GM19372 (cell line): ENCODE data around the gene FOXK2.
"Not testable (repeated sequence)": the region's sequence is repeated elsewhere in the genome, so short reads cannot be mapped to it uniquely, and the experiment has no call there.

Experiments used
- ATAC-seq: cut with Tn5 transposase; IDR thresholded peaks from one replicate; pipeline ENCODE4 v1.9.1; 2021; ENCODE audit warnings: mild to moderate bottlenecking, low read depth, moderate library complexity; ENCODE audit not compliant: unreplicated experiment

The FOXK2 gene

DNA sequence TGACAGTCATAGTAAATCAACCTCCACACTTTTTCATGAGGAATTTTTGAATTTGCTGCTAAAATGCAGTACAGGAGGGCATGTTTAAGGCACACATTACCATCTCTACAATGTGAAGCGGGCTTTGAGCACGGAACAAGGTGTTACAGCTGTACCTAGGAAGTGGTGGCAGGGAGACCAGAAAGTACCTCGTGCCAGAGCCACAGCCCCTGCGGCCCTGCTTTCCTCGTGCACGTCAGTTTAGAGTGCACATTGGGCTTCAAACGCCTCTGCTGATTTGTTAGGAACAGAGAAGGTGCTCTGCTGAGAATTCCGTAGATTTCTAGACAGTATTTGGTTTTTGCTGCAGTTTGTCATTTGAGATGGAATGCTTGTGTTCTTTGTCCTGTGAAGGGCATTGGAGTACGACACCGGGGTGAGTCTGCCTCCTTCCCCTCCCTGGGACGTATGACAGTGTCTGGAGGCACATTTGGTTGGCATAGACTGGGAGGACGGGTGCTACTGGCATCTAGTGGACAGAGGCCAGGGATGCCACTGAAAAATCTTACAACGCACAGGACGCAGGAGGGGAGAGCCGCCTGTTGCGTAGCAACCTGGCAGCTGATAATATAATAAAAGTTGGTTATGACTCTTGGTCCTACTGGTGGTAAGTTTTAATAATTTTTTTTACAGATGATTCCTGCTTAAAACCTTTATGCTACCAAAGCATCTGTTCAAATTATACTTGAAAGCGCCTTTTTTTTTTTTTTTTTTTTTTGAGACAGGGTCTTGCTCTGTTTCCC lies 9.1 kb downstream of the FOXK2 start:
- ATAC-seq = no peak

DNA sequence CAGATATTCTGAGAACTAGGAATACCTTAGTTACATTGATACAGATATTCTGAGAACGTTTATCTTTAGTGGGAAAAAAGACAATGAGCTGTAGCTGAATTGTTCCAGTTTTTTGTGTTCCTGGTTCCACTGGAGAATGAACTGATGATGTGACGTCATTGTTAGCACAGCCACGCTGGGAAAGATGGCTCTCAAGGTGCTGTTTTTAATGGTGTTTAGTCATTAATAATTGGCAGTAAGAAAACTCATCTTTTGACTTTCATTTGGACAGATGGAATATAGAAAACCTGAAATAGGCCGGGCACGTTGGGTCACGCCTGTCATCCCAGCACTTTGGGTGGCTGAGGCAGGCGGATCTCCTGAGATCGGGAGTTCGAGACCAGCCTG lies 10.4 kb downstream of the FOXK2 start:
- no peak for ATAC-seq

DNA sequence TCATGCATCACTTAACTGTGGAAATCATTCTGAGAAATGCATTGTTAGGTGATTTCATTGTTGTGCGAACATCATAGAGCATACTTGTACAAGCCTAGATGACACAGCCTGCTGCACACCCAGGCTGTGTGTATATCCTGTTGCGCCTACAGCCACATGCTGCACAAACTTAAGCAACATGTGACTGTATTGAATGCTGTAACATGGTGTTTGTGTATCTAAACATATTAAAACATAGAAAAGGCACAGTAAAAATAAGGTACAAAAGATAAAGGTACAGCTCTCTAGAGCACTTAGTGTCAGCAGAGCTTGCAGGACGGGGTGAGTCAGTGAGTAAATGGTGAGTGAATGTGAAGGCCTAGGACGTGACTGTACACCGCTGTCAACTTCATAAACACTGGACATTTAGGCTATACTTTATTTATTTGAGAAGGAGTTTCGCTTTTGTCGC lies 11.9 kb downstream of the FOXK2 start:
- ATAC-seq = no peak

DNA sequence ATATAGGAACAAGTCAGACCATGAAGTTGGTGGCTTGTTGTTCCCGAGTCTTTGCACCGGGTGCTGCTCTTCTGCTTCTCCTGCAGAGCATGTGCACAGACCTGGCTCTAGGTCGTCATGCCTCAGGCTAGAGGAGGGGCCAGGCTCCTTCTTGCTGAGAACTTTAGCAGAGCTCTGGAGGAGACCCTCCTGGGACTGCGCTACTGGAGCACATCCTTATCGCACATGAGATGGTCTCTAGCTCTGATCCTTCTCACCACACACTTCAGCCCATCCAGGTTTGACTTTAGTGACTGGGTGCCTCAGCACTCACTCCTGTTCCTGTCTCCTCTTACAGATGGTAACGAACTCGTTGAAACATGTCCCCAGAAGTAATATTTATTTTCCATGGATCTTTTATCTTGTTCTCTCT lies 14.9 kb downstream of the FOXK2 start:
- ATAC-seq = no peak

DNA sequence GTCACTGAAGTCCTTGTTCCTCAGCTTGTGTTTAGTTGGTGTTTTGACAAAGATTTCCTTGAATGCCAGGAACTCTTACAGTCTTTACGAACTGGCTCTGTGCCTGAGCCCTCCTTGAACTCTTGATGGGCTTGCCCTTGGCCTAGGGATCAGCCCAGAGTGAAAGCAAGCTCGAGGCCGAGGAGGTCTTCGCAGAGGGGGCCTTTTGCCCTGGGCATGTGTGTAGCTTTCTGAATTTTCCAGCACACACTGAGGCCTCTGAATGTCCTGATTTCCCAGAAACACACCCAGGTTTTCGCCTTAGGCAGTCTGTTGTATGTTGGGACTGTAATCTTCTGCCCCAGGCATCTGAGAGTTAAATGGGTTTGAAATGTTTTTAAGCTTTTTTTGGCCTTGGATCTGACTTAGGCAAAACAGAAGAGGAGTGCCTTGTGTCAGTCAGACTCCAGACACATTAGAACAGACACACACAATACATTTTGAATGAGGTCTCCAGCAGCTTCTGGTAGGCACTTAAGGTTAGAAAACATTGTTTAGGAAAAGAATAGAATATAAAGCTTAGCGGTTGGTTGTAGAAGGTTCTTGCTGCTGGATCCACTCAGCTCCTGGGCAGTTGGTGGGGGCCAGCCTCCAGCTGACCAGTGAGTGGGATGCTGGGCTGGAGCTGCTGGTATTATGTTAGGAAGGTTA lies 17.1 kb downstream of the FOXK2 start:
- ATAC-seq = no peak

DNA sequence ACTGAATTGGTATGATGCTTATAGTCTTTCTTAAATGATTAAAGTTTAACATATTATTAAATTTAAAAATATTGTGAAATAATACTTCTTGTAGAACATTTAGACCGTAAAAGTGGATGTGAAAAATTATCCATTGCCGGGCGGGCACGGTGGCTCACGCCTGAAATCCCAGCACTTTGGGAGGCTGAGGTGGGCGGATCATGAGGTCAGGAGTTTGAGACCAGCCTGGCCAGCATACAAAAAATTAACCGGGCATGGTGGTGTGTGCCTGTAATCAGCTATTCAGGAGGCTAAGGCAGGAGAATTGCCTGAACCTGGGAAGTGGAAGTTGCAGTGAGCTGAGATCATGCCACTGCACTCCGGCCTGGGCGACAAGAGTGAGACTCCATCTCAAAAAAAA lies 17.7 kb downstream of the FOXK2 start:
- not testable (repeated sequence) for ATAC-seq

DNA sequence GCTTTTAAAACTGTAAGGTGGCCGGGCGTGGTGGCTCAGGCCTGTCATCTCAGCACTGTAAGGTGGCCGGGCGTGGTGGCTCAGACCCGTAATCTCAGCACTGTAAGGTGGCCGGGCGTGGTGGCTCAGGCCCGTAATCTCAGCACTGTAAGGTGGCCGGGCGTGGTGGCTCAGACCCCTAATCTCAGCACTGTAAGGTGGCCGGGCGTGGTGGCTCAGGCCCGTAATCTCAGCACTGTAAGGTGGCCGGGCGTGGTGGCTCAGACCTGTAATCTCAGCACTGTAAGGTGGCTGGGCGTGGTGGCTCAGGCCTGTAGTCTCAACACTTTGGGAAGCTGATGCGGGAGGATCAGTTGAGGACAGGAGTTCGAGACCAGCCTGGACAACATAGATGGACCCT lies 19.5 kb downstream of the FOXK2 start:
- not testable (repeated sequence) for ATAC-seq

DNA sequence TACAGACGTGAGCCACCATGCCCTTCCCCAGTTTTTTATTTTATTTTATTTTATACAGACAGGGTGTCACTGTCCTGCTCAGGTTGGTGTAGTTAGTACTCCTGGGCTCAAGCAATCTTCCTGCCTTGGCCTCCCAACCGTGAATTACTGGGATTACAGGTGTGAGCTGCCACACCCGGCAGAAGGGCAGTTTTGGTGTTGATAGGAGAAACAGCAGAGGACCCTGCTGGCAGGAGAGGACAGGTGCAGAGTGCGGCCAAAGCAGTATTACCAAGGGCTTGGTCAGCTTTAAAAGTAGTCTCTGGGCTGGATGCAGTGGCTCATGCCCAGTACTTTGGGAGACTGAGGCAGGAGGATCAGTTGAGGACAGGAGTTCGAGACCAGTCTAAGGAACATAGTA lies 22.9 kb downstream of the FOXK2 start:
- no peak for ATAC-seq

DNA sequence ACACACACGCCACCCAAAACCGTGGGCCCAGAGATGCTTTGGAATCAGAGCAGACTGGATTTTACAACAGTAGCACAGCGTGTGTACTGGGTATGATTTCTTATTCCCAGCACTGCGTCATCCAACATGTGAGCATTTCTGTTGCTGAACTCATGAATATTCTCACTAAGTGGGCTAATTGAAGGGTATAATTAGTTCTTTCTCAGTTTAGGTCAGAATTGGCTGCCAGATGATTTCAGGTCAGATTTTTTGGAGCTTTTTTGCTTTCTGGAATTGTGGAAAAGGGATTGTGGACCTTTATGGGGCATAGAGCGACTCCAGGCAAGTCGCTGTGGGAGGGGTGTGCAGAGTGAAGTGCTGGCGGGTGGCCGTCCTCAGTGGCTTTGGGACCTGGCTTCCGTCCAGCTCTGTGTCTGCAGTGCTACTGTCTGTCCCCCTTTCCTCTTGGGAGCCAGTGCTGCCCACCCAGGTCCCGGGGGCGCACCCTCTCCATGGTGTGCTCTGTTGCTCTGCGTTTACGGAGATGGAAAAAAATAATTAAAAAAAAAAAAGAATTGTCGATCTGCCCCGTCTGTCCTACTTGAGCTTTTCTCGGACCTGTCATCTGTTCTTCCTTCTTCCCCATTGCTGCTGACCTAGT lies 25.0 kb downstream of the FOXK2 start:
- no peak for ATAC-seq

DNA sequence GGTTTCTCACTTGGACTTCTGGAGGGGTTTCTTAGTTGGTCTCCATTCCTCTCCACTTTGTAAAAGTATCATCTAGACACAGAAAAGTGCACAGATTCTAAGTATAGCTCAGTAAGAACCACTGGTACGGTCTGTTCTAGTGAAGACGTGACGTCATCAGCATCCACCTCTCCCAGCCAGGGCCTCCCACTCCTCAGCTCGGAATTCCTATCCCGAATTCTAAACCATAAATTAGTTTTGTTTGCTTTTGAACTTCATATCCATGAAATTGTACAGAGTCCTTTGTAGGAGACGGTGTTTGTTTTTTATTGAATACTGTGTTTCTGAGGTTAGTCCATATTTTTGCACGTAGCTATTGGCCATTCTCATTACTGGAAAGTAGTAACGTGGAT lies 25.5 kb downstream of the FOXK2 start:
- no peak for ATAC-seq

DNA sequence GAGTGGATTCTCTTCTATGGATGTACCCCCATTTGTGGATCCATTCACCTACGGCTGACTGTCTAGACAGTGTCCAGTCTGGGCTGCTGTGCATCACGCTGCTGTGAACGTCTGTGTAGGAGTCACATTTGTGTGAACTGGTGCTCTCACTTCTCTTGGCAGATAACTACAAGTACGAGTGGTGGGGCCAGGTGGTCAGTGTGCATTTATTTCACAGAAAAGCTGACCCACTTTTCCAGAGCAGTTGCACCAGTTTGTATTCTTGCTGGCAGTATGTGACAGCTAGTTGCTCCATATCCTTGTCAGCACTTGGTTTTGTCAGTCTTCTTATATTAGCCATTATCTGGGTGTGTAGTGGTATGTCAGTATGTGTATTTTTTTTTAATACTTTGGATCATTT lies 28.4 kb downstream of the FOXK2 start:
- no peak for ATAC-seq

DNA sequence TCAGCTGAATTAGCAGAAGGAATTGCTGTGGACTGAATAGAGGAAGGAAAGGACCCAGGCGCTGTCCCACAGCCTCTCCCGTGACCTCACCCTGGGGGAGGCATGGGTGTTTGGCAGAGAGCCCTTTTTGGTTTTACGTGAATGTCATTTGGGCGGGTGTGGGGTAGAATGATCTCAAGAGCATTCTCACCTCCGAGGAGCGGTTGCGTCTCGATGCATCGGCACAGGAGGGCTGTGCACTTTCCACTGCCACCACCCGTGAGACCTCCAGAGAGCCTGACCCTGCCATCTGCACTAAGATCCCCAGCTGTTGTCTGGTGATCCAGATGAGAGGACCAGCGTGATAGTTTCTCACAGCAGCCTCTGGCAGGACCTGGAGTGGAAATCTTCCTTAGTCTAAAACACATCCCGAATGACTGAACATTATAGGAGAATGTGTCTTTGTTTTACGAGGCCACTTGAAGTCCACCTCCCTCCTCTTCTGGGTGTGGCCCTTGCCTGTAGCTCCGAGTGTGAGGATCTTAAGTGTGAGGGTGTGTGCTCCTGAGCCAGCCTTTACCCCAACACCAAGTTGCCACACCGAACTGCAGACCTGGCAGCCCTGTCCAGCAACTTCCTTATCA lies 29.3 kb downstream of the FOXK2 start:
- no peak for ATAC-seq

DNA sequence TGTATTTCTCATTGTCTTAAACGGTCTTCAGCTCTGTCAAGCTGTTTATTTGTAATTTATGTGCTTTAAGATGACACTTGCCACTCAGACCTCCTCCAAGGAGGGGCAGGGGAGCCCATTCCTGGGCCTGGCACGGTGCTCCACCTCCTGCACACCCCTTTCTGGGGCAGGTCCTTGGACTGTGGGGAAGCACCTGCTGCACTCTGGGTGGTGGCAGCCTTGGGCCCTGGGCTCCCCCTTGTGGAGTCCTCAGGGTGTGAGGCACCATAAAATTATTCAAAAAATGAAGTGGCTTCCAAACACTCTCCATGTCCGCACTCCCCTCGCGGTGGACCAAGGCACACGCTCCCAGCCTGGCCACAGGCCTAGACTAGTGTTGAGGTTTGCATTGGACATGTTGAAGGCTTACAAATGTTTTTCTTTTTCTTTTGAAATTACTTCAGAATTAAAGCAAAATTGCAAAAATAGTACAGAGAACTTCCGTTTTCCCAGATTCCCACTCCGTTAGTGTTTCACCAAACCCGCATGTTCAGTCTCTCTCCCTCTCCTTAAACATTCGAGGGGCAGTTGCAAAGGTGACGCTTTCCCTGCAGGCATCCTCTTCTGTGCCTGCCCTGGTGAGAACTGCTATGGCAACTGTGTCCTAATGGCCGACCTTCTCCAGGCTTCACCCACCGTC lies 32.4 kb downstream of the FOXK2 start:
- peak; percentile 78 for ATAC-seq

DNA sequence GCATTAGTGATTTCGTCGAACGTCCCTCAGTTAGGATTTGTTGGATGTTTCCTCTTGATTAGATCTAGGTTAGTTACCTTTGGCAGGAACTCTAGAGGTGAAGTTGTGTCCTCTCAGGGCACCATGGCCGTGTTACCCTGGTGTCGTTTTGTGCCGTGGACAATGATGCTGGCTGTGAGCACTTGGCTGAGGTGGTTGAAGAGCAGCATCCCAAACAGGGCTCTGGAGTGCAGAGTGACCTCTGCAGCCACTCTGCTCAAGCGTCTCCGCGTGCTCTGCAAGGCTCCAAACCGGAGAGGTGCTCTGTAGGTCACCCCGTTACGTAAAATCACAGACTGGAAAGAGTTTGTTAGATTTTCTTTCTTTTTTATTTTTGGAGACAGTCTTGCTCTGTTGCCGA lies 33.0 kb downstream of the FOXK2 start:
- ATAC-seq = no peak

DNA sequence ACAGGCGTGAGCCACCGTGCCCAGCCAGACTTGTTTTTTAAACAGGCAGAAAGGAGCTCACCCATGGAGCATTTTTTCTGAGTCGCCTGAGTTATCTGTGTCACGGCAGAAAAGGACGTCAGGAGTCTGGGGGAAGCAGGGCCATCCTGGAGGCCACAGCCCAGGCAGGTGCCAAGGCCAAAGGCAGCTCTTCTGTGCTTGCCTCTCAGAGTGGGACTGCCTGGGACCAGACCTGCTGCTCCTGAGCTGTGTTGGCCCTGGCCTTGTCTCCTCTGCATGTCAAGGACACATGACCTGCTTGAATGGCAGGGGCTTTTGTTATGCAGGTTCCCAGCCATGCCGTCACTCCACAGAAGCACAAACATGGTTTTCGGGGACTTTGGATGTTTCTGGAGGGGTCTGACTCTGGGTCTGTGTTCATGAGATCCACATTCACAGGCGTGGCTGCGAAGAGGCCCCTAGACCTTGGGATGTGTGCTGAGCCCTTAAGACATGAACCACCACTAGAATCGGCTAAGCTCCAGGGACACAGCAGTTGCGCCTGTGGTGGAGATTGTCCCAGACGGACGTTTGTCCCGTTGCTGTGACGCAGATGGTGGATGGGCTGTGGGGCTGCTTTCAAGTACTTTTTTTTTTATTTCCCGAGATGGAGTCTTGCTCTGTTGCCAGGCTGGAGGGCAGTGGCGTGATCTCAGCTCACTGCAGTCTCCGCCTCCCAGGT lies 33.8 kb downstream of the FOXK2 start:
- no peak for ATAC-seq

DNA sequence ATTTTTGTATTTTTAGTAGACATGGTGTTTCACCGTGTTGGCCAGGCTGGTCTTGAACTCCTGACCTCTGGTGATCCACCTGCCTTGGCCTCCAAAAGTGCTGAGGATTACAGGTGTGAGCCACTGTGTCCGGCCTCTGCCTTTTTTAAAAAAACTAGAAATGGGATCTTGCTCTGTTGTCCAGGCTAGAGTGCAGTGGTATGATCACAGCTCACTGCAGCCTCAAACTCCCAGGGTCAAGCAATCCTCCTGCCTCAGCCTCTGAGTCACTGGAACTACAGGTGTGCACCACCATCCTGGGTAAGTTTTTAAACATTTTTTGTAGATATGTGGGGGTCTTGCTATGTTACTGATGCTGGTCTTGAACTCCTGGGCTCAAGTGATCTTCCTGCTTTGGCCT lies 38.0 kb downstream of the FOXK2 start:
- ATAC-seq = not testable (repeated sequence)

DNA sequence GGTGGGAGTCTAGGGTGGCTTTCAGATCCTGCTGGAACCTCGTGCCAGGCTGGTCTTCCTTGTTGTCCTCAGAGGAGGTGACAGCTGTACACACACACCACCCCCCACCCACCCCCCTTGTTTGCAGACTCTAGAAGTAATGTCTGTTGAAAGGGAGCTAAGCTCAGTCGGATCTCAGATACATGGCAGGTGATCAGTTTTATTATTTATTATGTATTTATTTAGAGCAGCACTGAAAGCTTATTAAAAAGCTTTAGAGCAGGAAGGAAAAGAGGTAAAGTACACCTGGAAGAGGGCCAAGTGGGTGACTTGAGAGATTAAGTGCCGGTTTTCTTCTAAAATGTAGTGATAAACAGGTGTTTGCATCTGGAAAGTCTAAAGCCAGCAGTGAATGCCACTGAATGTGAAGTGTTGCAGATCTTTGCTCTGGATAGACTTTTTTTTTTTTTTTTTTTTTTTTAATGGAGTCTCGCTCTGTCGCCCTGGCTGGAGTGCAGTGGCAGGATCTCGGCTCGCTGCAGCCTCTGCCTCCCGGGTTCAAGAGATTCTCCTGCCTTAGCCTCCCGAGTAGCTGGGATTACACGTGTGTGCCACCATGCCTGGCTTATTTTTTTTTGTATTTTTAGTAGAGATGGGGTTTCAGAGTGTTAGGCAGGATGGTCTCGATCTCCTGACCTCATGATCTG lies 40.2 kb downstream of the FOXK2 start:
- ATAC-seq = no peak

DNA sequence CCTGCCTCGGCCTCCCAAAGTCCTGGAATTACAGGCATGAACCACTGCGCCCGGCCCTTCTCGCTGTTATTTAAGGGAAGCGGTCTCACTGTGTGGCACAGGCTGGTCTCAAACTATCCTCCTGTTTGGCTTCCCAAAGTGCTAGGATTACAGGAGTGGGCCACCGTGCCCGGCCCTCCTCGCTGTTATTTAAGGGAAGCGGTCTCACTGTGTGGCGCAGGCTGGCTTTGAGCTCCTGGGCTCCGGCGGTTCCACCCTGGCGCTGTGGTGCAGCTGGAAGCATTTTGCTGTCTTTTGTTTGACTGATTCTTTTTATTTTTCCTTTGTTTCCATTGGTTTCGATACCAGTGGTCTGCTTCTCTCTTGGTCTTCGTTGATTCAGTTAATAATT lies 40.7 kb downstream of the FOXK2 start:
- ATAC-seq = no peak

DNA sequence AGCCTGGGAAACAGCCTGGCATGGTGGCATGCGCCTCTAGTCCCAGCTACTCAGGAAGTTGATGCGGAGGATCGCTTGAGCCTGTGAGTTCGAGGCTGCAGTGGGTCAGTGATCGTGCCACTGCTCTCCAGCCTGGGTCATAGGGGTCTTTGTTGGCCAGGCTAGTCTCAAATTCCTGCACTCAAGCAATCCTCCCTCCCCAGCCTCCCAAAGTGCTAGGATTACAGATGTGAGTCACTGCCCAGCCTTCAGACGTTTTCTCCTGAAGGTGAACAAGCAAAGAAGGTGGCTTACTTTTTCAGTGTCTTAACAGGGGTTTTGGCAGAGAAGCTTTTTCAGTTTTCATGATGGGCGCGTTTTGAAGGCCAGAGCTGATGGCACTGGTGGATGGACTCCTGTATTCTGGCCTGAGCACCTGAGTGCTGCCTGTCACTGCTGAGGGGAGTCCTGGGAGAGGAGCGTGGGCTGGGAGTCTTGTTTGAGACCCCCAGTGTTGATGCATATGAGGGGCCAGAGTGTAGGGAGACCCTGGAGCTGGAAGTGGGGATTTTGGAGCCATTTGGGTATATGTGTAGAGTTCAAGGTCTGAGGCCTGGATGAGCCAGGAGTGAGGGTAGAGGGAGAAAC lies 41.4 kb downstream of the FOXK2 start:
- ATAC-seq = no peak
